ENCODE measurements around the gene PPM1A.
A peak's percentile ranks its signal among the peaks of the same experiment; 100 is the strongest.

The PPM1A gene

GRCh38 chr14:60245380-60246177 is 3.4 kb upstream of the PPM1A start:
- no peak for TF ChIP-seq CTCF (conservative IDR thresholded peaks at IDR 0.05; ENCODE audit: low read depth)
- ChIA-PET CTCF (no interaction called here), POLR2A (ENCODE audit: low non-redundant PET) (no interaction called here)
- H3K27ac ChIP-seq: no peak overlapping the region
- DNase-seq (ENCODE audit: low spot score): no peak

GRCh38 chr14:60247994-60248696 is 876 bp upstream of the PPM1A start:
- no peak for TF ChIP-seq CTCF (conservative IDR thresholded peaks at IDR 0.05; ENCODE audit: low read depth)
- peak; percentile 92 for DNase-seq (ENCODE audit: low spot score)
- CTCF ChIA-PET: no interaction called here
- H3K27ac ChIP-seq: peak overlapping the region; percentile 96
- POLR2A ChIA-PET (ENCODE audit: low non-redundant PET): no interaction called here

- POLR2A ChIA-PET (ENCODE audit: low non-redundant PET): interaction anchor here (0.6 to 0.9 kb wide), 4 partner anchors 8 to 776 kb away, joined by 3 to 4 read pairs (median 3); partner anchors contain the start of gene PCNX4
- DNase-seq (ENCODE audit: low spot score): peak; percentile 73
- CTCF ChIA-PET: interaction anchor here (0.6 kb wide), 1 partner anchor 187 kb away, joined by 3 read pairs; no protein-coding TSS in a partner anchor
- TF ChIP-seq CTCF (conservative IDR thresholded peaks at IDR 0.05; ENCODE audit: low read depth): no peak
- peak overlapping the region; percentile 96 for H3K27ac ChIP-seq
Observed at GRCh38 chr14:60249321-60250256, 568 bp downstream of the PPM1A start.

- CTCF ChIA-PET: interaction anchor here (0.6 kb wide), 1 partner anchor 21 kb away, joined by 4 read pairs; no protein-coding TSS in a partner anchor
- no peak for TF ChIP-seq CTCF (conservative IDR thresholded peaks at IDR 0.05; ENCODE audit: low read depth)
- POLR2A ChIA-PET (ENCODE audit: low non-redundant PET): interaction anchor here (0.7 kb wide), 1 partner anchor 9 kb away, joined by 3 read pairs; no protein-coding TSS in a partner anchor
- peak overlapping the region; percentile 96 for H3K27ac ChIP-seq
- DNase-seq (ENCODE audit: low spot score): peak; percentile 18
Observed at GRCh38 chr14:60250257-60251035, 1.4 kb downstream of the PPM1A start.

GRCh38 chr14:60251877-60252276 is 2.9 kb downstream of the PPM1A start:
- ChIA-PET POLR2A (ENCODE audit: low non-redundant PET) (no interaction called here), CTCF (interaction anchor here (0.5 to 0.6 kb wide), 2 partner anchors 48 to 534 kb away, joined by 3 to 5 read pairs; no protein-coding TSS in a partner anchor)
- TF ChIP-seq CTCF (conservative IDR thresholded peaks at IDR 0.05; ENCODE audit: low read depth): no peak
- DNase-seq (ENCODE audit: low spot score): no peak
- no peak overlapping the region for H3K27ac ChIP-seq
